NT2/D1 (cell line): ENCODE results near the gene MEN1.

Experiments
- SUZ12 ChIP-seq: IDR thresholded peaks from 2 replicates; pipeline ENCODE4 v1.6.1; 2011; ENCODE audit not compliant: insufficient read length, insufficient read depth; ENCODE audit errors: extremely low read depth
- YY1 ChIP-seq: IDR thresholded peaks from 2 replicates; pipeline ENCODE4 v1.6.1; 2011; ENCODE audit not compliant: insufficient read length, insufficient read depth

DNA sequence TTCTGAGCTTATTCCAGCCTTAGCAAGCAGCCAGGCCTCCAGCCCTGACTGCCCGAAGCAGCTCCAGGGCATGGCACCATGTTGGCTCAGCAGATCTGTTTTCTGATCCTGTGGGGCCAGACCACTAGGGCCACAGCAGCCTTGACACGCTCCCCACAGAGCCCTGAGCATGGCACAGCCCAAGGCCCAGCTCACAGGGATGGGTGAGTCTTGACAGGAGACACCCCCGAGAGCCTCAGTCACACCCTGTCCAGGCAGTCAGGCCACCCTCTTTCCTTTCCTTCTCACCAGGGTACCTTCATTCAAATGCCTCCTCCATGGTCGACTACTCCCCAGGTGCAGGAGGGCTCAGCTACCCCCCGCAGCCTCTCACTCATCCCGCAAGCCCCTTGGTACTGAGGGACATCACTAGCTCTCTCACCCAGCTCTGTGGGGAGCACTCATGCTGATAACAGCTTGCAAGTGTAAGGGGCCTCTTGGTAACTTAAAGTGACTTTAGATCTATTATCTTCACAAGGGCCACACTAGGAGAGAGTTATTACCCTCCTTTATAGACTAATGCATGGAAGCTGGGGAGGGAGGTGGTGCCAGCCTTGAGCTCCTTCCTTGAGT is 38.0 kb upstream of the MEN1 start:
- TF ChIP-seq YY1 (no peak), SUZ12 (no peak)
